H1 (cell line): ENCODE results near the gene FBXL14. TPM values are rescaled to one million over a fixed set of nuclear protein-coding genes. Genes with fewer than 3 reads are reported as not detected.

Experiments
- FOSL1 ChIP-seq: IDR thresholded peaks from 2 replicates; pipeline ENCODE4 v1.6.1; 2011; ENCODE audit warnings: mild to moderate bottlenecking, low read depth, low read length, moderate library complexity; ENCODE audit not compliant: insufficient read depth
- NANOG ChIP-seq: IDR thresholded peaks from 2 replicates; pipeline ENCODE4 v1.6.1; 2011; ENCODE audit warnings: low read length, low read depth, mild to moderate bottlenecking, inconsistent platforms; ENCODE audit not compliant: insufficient read depth, poor library complexity, severe bottlenecking
- RFX5 ChIP-seq: IDR thresholded peaks from 2 replicates; pipeline ENCODE4 v1.6.1; 2011; ENCODE audit warnings: low read depth, low read length, improper control_type of control experiment, borderline replicate concordance
- TBP ChIP-seq: IDR thresholded peaks from 2 replicates; pipeline ENCODE4 v1.6.1; 2011; ENCODE audit warnings: low read depth, low read length, improper control_type of control experiment
- polyA plus RNA-seq, 7 experiments: library from polyadenylated mRNA; depleted of rRNA in 3 of 7; stranded (reverse) in 5 of 7; unstranded in 2 of 7; fragments of >200 nt in 5 of 7; fragments of 200-250 nt in 2 of 7; gene quantifications; 1 replicate in 5 of 7; 2 replicates in 1 of 7; 4 replicates in 1 of 7; pipeline versions ENCODE4 v1.2.1 to v1.2.3, GENCODE V29; 2011 to 2013; ENCODE audit warnings: missing spikeins in 2 of 7, mixed read lengths in 2 of 7
- total RNA-seq: library from RNA; stranded (reverse); fragmentation: NEBNext Ultra II Directional; extraction: Animal tissue kit (Norgen Biotek cat#: 25700); gene quantifications from 2 replicates; pipeline ENCODE4 v1.2.1, GENCODE V29; 2021

FBXL14 gene
- total and polyA plus RNA-seq, 2 of the 8 experiments (the other 6 are each of a cell fraction or from before 2014, with no cell fraction given), result 5.5 to 9.6 TPM

DNA sequence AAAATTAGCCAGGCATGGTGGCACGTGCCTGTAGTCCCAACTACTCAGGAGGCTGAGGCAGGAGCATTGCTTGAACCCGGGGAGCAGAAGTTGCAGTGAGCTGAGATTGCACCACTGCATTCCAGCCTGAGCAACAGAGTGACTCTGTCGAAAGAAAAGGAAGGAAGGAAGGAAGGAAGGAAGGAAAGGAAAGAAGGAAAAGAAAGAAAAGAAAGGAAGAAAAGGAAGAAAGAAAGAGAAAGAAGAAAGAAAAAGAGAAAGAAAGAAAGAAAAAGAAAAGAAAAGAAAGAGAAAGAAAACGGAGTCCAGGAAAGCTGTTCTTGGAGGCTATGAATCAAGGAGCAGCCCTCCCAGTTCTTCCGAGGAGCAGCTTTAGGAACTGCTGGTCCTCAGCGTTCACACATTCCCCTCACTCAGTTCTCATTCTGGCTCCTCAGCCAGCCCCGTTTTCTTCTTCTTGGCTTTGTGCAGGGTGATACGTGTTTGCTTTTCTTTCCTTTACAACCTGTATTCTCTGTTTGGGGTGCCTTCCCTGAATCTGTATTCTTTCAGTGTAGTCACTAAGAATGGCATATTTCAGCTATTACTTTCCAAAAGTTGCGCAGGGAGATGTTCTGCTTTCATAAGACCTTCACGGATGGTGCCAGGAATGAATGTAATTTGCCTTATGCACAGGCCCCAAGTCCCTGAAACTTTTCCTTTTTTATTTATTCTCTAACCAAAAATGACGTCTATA lies 12.2 kb downstream of the FBXL14 start (continued):
- TF ChIP-seq RFX5 (no peak), FOSL1 (no peak), NANOG (no peak), TBP (no peak)
